ENCODE data around the gene UNC45B.

GRCh38 chr17:35175638-35176415 is 28.2 kb downstream of the UNC45B start:
- no peak for TF ChIP-seq CTCF (IDR thresholded peaks at IDR 0.05; ENCODE audit: insufficient read depth, low read length, poor library complexity, severe bottlenecking)
- TF ChIP-seq EZH2phosphoT487 (conservative IDR thresholded peaks at IDR 0.05; ENCODE audit: low read length): no peak
